Activated CD8-positive, alpha-beta memory T cell treated with anti-CD3 and anti-CD28 coated beads, Interleukin-2, amount 50 U/mL, for 48 hours (primary cell): ENCODE results near the gene ZNF398.

ENCODE experiments used
- DNase-seq: peaks from one replicate; pipeline ENCODE4 v3.0.0-alpha.2; 2020

Gene ZNF398

GRCh38 chr7:149226840-149227494, 79.7 kb downstream of the ZNF398 start:
- no peak for DNase-seq

DNA sequence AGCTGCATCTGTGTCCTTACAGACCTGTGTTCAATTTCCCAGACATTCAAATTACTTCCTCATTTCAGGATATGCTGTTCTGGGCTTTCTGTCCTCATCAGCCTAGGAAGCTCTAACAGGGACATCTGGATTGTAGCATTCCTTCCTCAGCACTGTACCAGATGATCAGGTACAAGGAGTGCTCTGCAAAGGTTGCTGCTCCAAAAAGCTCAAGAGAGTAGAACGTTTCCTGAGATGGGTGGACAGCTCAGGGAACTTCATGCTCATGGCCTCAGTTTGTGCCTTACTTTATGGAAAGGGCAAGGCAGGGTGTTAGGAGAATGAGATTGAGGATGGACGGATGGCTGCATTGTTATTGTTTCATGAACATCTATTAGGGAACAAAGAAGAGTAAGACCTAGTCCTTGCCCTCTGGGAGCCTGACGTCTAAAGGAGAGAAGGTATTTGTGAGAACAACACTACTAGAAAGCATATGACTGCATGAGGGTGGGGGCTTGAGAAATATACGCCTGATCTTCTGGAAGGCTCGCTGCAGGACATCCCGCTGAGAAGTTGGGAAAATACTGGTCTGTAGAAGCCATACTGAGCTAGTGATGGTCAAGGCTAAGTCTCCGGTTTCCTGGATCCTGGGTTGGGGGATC, 81.7 kb downstream of the ZNF398 start:
- DNase-seq = no peak

DNA sequence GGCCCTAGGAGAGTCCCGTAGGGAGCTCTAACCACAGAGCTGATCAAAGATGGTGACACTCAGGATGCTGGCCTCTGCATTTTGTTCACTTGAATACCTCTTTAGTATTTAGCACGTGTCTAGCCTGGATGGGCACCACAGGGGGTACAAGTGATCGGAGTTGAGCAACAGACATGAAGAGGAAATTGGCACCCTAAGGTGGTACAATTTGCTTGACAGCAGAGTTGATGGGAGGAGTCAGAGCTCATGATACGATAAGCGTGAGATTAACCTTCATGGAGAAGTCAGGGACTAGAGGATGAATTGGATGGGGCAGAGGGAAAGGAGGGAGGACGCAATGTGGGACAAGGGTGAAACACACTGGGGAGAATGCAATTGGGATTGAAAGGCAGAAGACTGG, 82.3 kb downstream of the ZNF398 start:
- DNase-seq = no peak

- no peak for DNase-seq
These were observed 85.1 kb downstream of the ZNF398 start for GRCh38 chr7:149232362-149232761.
